Measurements from ENCODE around the gene GRIK5.

GRIK5 gene

GRCh38 chr19:41967054-41967783 is 102.8 kb downstream of the GRIK5 start:
- Histone ChIP-seq H3K9me3 (ENCODE audit: control insufficient read depth, low read depth, low read length) (no peaks in the 10 kb centered on the region), H3K27ac (ENCODE audit: low read length) (no peak overlapping the region), H3K4me3 (ENCODE audit: low read length) (no peak overlapping the region), H3K4me1 (ENCODE audit: control insufficient read depth, low read depth, low read length) (no peaks in the 10 kb centered on the region), H3K36me3 (ENCODE audit: control insufficient read depth, low read depth, low read length) (no peaks in the 10 kb centered on the region), H3K27me3 (ENCODE audit: control insufficient read depth, insufficient read depth, low read length) (no peaks in the 10 kb centered on the region), H3K9ac (ENCODE audit: low read length) (no peak overlapping the region)

- H3K27me3 ChIP-seq (ENCODE audit: control insufficient read depth, insufficient read depth, low read length), result no peaks in the 10 kb centered on the region
- H3K4me1 ChIP-seq (ENCODE audit: control insufficient read depth, low read depth, low read length), result no peaks in the 10 kb centered on the region
- no peak overlapping the region for H3K9ac ChIP-seq (ENCODE audit: low read length)
- no peak overlapping the region for H3K27ac ChIP-seq (ENCODE audit: low read length)
- no peaks in the 10 kb centered on the region for H3K9me3 ChIP-seq (ENCODE audit: control insufficient read depth, low read depth, low read length)
- no peak overlapping the region for H3K4me3 ChIP-seq (ENCODE audit: low read length)
- no peaks in the 10 kb centered on the region for H3K36me3 ChIP-seq (ENCODE audit: control insufficient read depth, low read depth, low read length)
Observed at GRCh38 chr19:41965106-41965505, 104.9 kb downstream of the GRIK5 start.

- Histone ChIP-seq H3K4me3 (ENCODE audit: low read length) (no peak overlapping the region), H3K36me3 (ENCODE audit: control insufficient read depth, low read depth, low read length) (no peaks in the 10 kb centered on the region), H3K9ac (ENCODE audit: low read length) (no peak overlapping the region), H3K27ac (ENCODE audit: low read length) (no peak overlapping the region), H3K9me3 (ENCODE audit: control insufficient read depth, low read depth, low read length) (no peaks in the 10 kb centered on the region), H3K4me1 (ENCODE audit: control insufficient read depth, low read depth, low read length) (peaks cover 6% of the 10 kb centered on the region), H3K27me3 (ENCODE audit: control insufficient read depth, insufficient read depth, low read length) (no peaks in the 10 kb centered on the region)
Observed at GRCh38 chr19:41960973-41961372, 109.0 kb downstream of the GRIK5 start.

- H3K9ac ChIP-seq (ENCODE audit: low read length), result peak within 1 kb of the TSS; percentile 21
- no peaks in the 10 kb centered on the region for H3K9me3 ChIP-seq (ENCODE audit: control insufficient read depth, low read depth, low read length)
- no peaks in the 10 kb centered on the region for H3K27me3 ChIP-seq (ENCODE audit: control insufficient read depth, insufficient read depth, low read length)
- H3K36me3 ChIP-seq (ENCODE audit: control insufficient read depth, low read depth, low read length), result no peaks in the 10 kb centered on the region
- no peak within 1 kb of the TSS for H3K27ac ChIP-seq (ENCODE audit: low read length)
- peak within 1 kb of the TSS; percentile 77 for H3K4me3 ChIP-seq (ENCODE audit: low read length)
- H3K4me1 ChIP-seq (ENCODE audit: control insufficient read depth, low read depth, low read length), result peaks cover 6% of the 10 kb centered on the region
Observed at GRCh38 chr19:41959056-41960053, 110.7 kb downstream of the GRIK5 start, which contains the start of gene RABAC1. Gene RABAC1, minus strand, starts transcription at chr19:41959321. Its CDS starts 29 bp downstream, at chr19:41959292.

DNA sequence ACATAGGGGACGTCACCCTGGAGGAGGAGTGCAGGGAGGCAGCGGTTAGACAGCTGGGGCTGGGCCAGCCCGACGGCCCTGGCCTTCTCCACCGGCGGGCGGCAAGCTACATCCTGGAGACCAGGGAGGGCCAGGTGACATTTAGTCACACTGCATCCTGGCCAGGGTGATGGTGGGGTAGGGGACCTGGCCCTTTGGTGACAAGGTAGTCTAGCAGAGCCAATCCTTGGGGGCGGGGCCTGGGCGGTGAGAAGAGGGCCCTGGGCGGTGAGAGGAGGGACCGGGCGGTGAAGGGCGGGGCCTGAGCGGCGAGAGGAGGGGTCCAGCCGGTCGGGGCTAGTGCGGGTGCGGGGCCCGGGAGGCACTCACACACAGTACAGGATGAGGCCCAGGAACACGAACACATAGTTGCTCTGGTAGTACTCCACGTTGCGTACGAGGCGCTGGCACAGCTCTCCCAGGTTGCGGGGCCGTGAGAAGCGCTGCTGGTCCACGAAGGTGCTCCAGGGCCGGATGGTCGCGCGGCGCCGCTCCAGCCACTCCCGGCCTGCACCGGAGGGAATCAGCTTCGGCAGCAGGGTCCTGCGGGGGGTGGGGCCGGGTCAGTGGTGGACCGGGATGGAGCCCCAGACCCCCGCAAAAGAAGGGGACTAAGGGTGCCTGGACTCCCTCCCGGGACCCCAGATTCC is 111.5 kb downstream of the GRIK5 start:
- Histone ChIP-seq H3K4me3 (ENCODE audit: low read length) (peak overlapping the region; percentile 77), H3K9me3 (ENCODE audit: control insufficient read depth, low read depth, low read length) (no peaks in the 10 kb centered on the region), H3K27ac (ENCODE audit: low read length) (no peak overlapping the region), H3K4me1 (ENCODE audit: control insufficient read depth, low read depth, low read length) (peaks cover 6% of the 10 kb centered on the region), H3K36me3 (ENCODE audit: control insufficient read depth, low read depth, low read length) (no peaks in the 10 kb centered on the region), H3K27me3 (ENCODE audit: control insufficient read depth, insufficient read depth, low read length) (no peaks in the 10 kb centered on the region), H3K9ac (ENCODE audit: low read length) (peak overlapping the region; percentile 21)

DNA sequence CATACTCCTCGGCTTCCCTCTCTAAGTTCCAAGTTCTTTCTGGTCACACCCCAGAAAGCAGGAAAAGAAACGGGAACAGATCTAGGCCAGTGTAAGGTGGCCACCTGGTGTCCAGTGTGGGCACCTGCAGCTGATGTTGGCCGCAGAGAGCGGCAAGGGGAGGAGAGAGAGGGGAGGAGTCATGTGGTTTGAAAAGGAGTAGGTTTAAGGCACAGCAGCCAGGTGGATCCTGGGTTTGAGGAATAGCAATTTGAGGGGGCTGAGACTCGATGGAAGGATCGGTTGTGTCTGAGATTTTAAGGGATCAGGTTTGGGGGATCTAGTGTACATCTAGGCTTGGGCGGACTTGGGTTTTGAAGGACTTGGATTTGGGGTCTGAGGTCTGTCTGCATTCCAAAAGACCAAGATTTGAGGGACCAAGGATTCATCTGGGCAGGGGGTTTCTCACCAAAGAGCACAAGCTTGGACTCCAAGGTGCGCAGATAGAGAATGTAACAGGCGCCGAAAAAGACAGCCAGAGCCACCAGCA is 112.1 kb downstream of the GRIK5 start:
- H3K27ac ChIP-seq (ENCODE audit: low read length), result no peak overlapping the region
- H3K27me3 ChIP-seq (ENCODE audit: control insufficient read depth, insufficient read depth, low read length), result no peaks in the 10 kb centered on the region
- no peaks in the 10 kb centered on the region for H3K36me3 ChIP-seq (ENCODE audit: control insufficient read depth, low read depth, low read length)
- no peaks in the 10 kb centered on the region for H3K9me3 ChIP-seq (ENCODE audit: control insufficient read depth, low read depth, low read length)
- H3K4me1 ChIP-seq (ENCODE audit: control insufficient read depth, low read depth, low read length), result peaks cover 6% of the 10 kb centered on the region
- no peak overlapping the region for H3K9ac ChIP-seq (ENCODE audit: low read length)
- peak overlapping the region; percentile 77 for H3K4me3 ChIP-seq (ENCODE audit: low read length)

DNA sequence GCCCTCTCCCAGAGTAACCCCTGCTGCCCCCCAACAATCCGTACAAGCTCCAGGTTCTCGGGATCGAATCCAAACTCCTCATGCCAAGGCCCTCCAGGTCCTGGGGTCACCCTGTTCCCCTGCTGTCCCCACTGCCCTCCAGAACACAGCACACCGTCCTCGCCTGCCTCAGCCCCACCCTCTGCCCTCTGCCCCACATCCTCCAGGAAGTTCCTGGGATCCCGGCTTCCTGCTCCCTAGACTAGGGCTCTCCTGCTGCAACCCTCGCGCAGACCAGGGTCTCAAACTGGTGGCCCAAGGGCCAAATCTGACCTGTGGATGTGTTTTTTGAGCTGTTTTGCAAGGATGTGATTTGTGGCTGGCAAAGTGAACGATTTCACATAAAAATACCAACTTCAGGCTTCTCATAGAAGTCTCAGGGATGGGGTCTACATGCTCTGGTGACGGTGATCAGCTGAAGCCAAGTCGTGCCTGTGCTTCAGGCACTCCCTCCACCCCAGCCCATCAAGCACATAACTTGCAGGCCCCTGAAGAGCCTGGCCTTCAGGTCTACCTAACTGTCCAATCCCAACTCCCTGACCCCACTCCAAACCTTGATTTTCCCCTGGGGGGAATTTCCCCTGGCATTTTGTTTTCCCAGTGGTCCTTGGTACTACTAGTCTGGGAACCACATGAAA is 112.7 kb downstream of the GRIK5 start:
- no peak overlapping the region for H3K27ac ChIP-seq (ENCODE audit: low read length)
- no peaks in the 10 kb centered on the region for H3K36me3 ChIP-seq (ENCODE audit: control insufficient read depth, low read depth, low read length)
- H3K9me3 ChIP-seq (ENCODE audit: control insufficient read depth, low read depth, low read length), result no peaks in the 10 kb centered on the region
- peak overlapping the region; percentile 77 for H3K4me3 ChIP-seq (ENCODE audit: low read length)
- no peaks in the 10 kb centered on the region for H3K27me3 ChIP-seq (ENCODE audit: control insufficient read depth, insufficient read depth, low read length)
- no peak overlapping the region for H3K9ac ChIP-seq (ENCODE audit: low read length)
- peaks cover 6% of the 10 kb centered on the region for H3K4me1 ChIP-seq (ENCODE audit: control insufficient read depth, low read depth, low read length)

GRCh38 chr19:41956621-41957020 is 113.4 kb downstream of the GRIK5 start:
- no peaks in the 10 kb centered on the region for H3K9me3 ChIP-seq (ENCODE audit: control insufficient read depth, low read depth, low read length)
- H3K27ac ChIP-seq (ENCODE audit: low read length), result no peak overlapping the region
- no peak overlapping the region for H3K9ac ChIP-seq (ENCODE audit: low read length)
- no peaks in the 10 kb centered on the region for H3K36me3 ChIP-seq (ENCODE audit: control insufficient read depth, low read depth, low read length)
- H3K27me3 ChIP-seq (ENCODE audit: control insufficient read depth, insufficient read depth, low read length), result no peaks in the 10 kb centered on the region
- no peak overlapping the region for H3K4me3 ChIP-seq (ENCODE audit: low read length)
- H3K4me1 ChIP-seq (ENCODE audit: control insufficient read depth, low read depth, low read length), result peaks cover 6% of the 10 kb centered on the region

GRCh38 chr19:41955521-41955920 is 114.5 kb downstream of the GRIK5 start:
- H3K27ac ChIP-seq (ENCODE audit: low read length), result no peak overlapping the region
- H3K9me3 ChIP-seq (ENCODE audit: control insufficient read depth, low read depth, low read length), result no peaks in the 10 kb centered on the region
- peaks cover 6% of the 10 kb centered on the region for H3K4me1 ChIP-seq (ENCODE audit: control insufficient read depth, low read depth, low read length)
- no peak overlapping the region for H3K9ac ChIP-seq (ENCODE audit: low read length)
- H3K36me3 ChIP-seq (ENCODE audit: control insufficient read depth, low read depth, low read length), result no peaks in the 10 kb centered on the region
- H3K4me3 ChIP-seq (ENCODE audit: low read length), result no peak overlapping the region
- no peaks in the 10 kb centered on the region for H3K27me3 ChIP-seq (ENCODE audit: control insufficient read depth, insufficient read depth, low read length)

GRCh38 chr19:41951686-41952172 is 118.3 kb downstream of the GRIK5 start:
- no peaks in the 10 kb centered on the region for H3K9me3 ChIP-seq (ENCODE audit: control insufficient read depth, low read depth, low read length)
- H3K36me3 ChIP-seq (ENCODE audit: control insufficient read depth, low read depth, low read length), result no peaks in the 10 kb centered on the region
- H3K27me3 ChIP-seq (ENCODE audit: control insufficient read depth, insufficient read depth, low read length), result no peaks in the 10 kb centered on the region
- no peaks in the 10 kb centered on the region for H3K4me1 ChIP-seq (ENCODE audit: control insufficient read depth, low read depth, low read length)
- no peak overlapping the region for H3K9ac ChIP-seq (ENCODE audit: low read length)
- H3K4me3 ChIP-seq (ENCODE audit: low read length), result peak overlapping the region; percentile 44
- H3K27ac ChIP-seq (ENCODE audit: low read length), result no peak overlapping the region

Measured in iPS-18a (cell line).